T-helper 1 cell treated with Interleukin-12 subunit alpha and Interleukin-12 subunit beta and Interleukin-4 antibody, amounts not matched to agents 30 ng/mL and 1 ng/mL, for 36 hours (primary cell): ENCODE data around the gene ANKS1A. TPM values are rescaled to one million over a fixed set of nuclear protein-coding genes. Genes with fewer than 3 reads are reported as not detected.

Experiments
- intact Hi-C: fragments of 100-400 bp; cut with micrococcal nuclease; formaldehyde crosslinking; loops from one replicate; pipeline ENCODE4 v1.15.1; 2024
- total RNA-seq: library from RNA; stranded (reverse); gene quantifications from 2 replicates; pipeline ENCODE4 v1.2.3, GENCODE V29; 2022

ANKS1A gene
- total RNA-seq, 1 donor from 2014 or later, result 9.4 TPM

DNA sequence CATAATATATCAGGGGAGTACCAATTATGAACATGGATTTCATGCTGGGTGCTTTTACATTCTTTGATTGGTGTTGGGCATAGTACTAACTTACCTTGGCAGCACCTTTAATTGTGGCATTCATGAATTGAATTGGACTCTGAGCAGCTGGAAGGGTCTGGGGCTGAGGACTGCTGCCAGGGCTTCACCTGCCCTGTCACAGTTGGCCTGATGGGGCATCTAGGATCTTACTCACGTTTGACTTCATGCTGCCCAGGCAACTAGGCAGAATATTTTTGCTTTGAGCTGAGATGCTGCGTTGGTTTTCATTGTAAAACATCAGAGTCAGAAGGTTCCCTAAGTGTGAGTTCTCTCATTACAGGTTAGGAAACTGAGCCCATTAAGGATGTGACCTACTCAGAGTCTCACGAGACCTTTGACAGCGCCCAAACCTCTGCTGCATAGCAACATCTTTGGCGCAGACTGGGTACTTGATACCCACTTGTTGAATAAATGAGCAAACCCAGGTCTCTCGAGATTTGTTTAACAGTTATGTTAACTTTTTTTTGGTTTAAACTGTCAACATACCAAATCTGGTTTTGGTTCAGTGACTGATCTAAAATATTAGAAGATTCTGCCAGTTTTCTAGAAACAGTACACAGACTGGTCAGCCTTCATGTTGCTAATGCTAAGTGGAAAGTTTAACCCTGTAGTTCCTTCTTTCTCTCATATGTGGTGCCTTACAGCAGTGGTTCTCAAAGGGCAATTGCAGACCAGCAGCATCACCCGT is 147.2 kb downstream of the ANKS1A start:
- intact Hi-C loops, result no loop called here

DNA sequence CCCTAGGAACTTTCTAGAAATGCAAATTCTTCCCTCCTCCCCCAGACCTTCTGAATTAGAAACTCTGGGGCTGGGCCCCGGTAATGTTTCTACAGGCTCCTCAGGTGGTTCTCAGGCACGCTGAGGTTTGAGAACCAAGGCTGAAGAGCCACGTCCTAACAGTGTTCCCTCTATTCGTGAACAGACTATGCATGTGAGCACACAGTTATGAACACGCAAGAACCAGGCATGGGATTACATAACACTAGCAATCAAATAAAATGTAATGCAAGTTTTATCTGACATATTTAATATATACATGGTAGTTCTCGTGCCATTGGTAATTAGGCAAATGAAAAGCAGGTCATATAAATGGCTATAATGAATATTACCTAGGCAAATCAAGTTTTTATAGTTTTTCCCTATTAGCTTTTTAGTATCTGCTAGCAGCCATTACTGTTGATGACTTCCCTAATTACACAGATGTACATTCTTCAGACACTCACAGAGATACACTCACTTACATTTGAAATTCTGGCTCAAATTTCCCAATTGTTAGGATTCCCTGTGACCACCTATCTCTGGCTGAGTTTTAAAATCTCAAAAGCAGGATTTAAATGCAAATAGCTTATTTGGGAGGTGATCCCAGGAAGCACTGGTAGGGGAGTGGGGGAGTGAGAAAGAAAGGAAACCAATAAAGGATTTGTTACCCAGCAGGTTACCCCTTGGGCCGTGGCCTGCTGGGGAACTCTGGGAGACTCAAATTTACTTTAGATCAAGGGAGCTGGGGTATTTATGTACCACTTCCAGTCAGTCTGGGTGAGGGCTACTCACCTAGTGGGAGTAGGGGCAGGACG is 148.0 kb downstream of the ANKS1A start:
- intact Hi-C loops, result no loop called here

DNA sequence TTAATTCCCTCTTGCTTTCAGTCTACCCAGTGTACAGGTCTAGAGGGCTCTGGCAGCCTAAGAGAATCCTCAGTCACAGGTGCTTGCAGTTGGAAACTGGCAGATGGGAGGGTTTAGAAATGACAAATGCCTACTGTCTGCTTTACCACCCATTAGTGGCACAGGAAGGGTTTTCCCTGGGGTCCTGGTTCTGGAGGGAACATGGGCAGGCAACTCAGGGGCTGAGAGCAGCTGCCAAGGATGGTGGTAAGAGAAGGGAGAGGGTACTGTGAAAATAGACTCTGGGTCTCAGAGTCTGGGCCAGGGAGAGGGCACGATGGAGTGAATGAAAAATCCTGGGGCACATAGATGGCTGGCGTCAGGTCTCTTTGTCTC is 148.6 kb downstream of the ANKS1A start:
- intact Hi-C loops, result no loop called here

DNA sequence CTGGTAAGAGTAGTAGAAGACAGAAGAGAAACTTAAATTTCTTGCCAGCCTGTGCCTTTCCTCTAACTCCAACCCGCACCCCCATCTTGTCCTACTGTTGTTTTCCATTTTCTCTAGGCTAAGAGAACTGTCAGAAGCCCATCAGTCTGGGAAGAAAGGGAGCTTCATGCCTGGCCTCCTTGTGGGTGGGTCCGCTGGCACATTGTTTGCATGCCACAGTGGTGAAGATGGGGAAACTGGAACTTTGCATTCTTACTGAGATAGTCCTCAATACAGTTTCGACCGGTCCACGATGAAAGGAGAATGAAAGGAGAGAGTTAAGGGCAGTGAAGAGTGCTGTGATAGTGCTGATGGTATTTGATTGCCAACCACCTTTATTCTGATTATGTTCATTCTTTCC is 149.0 kb downstream of the ANKS1A start:
- intact Hi-C loops, result no loop called here

DNA sequence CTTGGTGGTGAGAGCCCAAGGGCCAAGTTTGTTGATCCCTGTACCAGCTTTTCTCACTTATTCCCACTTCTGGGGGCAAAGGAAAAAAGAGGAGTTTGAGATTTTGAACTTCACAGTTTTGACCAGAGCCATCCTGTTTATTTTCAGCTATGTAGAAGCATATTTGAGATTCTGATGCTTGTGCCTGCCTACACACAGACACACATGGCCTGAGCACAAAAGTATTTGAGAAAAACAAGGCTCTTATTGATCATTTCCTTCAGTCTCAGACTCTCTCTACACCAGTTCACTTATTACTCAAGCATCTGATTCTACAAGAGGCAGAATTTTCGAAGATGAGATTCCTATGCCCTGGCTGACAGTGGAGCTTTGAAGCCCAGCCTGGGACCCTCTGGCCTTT is 151.3 kb downstream of the ANKS1A start:
- intact Hi-C loops, result no loop called here

DNA sequence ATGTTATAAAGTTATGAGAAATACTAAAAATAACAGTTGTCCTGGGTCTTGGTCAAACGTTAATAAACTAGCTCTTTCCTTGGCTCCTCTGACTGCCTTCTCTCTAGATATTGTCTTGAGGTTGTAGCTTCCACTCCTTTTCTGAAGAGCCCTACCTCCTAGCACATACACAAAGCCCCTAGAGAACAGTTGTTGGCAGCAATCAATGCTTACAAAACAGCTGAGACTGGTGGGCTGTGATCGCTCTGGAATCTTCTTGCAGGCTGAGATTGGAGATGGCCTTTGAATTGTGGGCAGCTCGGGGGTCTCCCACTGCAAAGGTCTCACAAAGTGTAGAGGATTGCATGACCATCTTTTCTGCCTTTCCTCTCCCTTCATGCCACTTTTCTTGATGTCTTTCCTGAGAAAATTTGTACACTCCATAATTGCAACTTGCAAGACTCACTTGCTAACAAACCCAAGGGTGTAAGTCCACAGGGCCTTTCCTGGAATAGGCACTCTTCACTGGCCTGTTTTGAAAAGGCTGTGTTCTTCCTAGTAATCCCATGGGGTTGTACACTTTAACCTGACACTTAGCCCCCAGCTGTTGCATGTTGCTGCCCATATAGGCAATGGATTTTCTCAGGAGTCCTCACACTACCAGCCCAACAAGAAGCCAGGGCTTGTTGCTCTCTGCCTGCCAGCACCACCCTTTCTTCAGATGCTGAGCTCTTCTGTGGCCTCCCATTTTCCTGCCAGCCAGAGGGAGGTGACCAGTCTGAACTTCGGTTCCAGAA is 152.2 kb downstream of the ANKS1A start:
- intact Hi-C loops, result no loop called here

DNA sequence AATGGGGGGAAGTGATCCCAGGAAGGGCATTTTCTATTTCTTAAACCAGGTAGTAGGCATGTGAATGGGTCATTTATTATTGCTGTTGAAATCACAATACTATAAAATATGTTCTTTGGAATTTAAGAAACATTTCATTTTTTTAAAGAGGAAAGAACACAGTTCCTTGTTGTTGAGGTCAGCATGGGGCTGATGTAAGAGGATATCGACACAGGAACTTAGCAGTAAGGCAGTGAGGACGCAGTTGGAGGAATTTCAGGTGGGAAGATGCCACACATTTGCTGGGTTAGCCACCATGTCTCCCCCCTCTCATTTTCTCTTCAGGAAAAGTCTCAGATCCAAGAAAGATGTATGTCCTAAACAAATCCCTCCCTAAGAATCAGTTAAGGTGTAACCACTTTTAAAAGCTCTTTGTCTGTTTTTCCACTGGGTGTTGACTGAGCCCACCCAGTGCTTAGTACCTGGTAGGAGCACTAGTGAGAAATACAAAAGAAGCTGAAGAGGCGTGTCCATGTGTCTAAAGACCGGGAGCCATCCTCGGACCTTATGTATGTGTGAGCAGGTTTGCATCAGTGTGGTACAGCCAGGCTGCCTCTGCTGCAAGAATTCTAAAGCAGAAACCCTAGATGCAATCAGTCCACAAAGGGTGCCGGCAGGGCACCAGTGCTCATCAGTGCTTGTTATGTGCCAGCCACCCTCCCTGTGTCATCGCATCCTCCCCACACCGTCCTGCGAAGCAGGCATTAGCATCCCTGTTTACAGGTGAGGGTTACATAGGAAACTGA is 153.2 kb downstream of the ANKS1A start:
- intact Hi-C loops, result no loop called here

DNA sequence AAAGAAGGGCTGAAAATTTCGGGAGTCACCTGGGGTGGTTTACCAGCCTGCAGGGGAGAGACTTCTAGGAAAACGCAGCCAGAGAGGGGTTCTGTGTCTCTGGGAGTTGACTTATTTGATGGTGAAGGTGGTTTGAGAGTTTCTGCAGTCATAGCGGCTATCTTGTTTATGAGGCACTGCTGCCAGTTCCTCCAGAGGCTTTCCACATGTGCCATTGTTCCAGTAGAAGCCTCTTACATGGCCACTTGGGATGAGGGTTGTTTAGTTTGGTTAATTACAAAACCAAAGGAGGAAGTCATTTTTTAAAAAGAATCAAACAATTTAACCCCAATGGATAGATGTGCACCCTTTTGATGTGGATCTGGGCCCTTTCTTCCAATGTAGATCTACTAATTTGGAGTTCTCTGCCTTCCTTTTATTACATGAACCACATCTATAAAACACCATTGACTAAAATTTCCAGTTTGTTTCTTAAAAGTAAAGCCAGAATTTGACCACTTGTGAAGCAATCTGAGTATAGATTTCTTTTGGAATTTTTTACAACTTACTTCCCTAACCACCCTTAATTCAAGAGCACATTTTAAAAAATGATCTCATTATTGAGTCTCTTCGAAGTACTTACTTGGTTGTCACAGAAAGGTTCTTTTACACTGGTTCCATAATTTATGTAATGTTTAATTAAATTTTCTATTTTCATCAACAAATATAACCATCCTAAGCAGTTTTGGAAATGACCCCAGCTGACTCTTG is 154.5 kb downstream of the ANKS1A start:
- intact Hi-C loops, result no loop called here

DNA sequence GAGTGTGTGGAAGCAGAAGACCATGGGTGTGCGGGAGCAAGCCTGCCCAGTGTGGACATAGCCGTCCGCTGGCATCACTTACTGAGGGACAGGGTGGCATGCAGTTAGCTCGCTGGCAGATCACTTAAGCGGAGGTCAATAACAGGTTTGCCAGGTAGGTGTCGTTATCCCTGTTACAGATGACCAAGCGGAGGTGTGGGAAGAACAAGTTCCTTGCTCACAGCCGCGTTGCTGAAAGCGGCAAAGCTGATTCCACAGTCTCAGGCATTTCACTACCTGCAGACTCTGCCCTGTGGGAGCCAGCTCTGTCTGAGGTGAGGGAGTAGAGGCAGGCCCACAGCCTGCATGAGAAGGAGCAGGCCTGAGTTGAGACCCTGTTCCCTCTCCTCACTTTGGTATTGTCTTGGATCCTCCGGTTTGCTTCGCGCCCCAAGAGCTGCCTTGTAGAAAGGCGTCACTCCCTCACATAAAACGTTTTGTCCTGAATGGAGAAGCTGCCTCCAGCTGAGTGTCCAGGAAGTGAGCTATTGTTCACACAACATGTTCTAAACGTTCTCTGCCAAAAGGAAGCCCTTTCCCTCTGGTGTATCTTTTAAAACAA is 155.2 kb downstream of the ANKS1A start:
- intact Hi-C loops, result no loop called here

DNA sequence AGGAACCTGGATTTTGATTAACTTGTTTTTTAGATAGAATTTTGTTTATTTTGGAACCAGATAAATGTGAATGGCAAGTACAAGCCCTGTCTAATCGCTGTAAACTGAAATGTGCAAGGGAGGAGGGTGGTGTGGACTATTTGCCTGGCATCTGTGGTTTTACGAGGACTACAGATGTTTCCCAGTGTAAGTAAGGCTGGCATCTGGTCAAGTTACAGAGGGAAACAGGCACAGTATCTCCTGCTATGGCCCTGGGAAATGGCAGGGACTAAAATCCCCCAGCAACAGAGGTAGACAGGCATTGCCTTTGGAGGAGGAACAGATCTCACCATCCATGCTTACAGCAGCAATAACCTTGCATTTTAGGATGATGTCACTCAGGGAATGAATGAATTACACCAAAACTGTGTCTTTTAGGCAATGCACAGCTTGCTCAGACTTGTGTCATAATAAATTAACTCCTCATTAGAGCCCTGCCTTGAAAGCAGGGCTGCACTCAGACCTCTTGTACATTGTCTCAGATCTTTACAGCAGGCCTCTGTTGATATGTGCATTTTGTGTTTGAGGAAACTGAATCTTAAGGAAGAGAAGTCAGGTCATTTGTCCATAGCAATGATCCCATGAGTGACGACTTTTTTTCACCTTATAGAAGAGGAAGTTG is 155.8 kb downstream of the ANKS1A start:
- intact Hi-C loops, result loop anchor here (5.0 kb wide), 1 partner anchor 58 kb away; no protein-coding TSS in a partner anchor

DNA sequence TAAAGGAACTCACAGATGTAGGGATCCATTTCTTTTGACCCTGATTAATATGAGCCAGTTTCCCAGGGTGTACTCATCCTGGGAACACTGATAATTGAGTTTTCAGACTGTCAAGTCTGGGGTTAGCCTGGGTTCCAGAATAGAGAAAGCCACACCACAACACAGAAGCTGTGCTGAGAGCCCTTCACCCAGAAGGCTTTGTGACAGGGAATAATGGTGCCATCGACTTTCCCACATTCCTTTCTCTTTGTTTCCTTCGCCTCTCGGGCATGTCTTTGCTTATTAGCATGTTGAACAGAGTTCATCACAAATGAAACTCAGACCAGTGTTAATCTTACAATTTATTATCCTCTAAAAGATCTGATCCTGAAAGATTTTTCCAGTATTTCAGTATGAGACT is 157.0 kb downstream of the ANKS1A start:
- intact Hi-C loops, result loop anchor here (5.0 kb wide), 1 partner anchor 59 kb away; no protein-coding TSS in a partner anchor

DNA sequence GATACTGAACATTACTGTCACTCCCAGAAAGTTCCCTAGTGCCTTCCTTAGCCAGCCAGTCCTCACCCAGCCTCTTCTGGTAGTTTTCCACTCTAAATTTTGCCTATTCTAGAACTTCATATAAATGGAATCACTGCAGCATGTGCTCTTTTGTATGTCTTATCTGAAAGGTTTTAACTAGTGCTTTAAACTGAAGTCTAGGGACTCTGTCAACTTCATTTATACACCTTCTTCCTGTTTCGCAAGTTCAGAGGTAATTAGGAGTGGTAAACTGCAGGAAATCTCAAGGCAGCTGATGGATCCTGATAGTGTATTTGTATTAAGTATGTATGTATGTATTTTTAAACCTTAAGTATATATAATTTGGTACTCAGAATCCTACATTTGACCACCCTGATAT is 157.8 kb downstream of the ANKS1A start:
- intact Hi-C loops, result loop anchor here (5.0 kb wide), 1 partner anchor 60 kb away; no protein-coding TSS in a partner anchor

DNA sequence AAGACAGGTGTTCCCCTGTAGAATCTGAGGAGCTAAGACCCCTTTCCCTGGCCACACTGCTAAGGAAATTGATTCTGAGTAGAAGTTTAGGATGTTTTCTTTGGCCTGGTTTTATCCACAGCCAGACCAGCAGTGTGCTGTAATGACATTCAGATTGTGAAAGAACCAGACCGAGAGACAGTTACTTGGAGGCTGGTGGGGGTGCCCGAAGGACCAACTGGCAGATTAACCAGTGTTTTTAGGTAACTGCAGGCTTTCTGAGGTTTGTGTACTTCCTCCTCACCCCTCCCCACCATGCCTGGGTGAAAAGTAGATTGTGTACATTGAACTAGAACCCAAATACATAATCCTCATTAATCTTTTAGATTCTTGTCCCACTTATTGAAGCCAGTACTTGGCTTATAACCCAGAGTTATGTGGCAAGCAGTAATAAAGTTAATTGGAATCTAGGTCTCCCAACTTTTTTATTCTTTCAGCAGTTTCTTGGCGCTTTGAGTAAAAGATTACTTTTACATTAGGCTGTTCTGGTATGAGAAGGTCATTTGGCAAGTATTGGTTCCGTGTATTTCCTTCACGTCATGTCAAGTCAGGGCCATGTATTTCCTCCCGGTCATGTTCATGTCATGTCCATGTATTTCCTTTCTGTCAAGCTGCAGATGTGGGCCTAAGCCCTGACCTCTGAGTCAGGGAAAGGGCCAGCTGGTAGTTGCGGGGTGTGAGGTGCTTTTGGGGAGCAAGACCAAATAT is 158.4 kb downstream of the ANKS1A start:
- intact Hi-C loops, result loop anchor here (5.0 kb wide), 1 partner anchor 60 kb away; no protein-coding TSS in a partner anchor

DNA sequence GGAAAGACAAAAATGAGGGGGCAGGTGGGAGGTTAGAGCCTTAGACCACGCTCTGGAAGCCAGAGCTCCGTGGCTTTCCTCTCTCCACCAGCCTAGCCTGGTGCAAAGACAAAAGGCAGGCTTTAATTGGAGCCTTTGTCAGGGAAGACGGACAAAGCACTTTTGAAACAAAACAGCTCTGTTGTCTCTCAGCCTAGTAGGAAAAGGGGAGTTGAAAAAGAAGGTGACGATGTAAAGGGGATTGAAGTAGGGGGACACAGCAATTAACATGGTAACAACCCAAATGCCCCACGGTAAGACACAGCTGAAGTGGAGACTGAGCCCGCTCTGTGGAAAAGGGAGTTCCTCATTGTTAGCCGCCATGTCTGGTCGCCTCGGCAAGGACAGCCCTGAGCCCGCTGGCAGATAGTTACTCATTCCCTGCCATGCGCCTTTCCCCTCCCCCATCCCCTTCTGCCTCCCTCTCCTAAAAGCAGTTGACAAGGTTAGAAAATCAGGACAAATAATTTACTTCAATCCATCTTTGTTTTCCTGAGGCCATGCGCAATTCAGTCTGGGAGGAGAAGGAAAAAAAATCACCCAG is 159.1 kb downstream of the ANKS1A start:
- intact Hi-C loops, result loop anchor here (5.0 kb wide), 1 partner anchor 61 kb away; no protein-coding TSS in a partner anchor

DNA sequence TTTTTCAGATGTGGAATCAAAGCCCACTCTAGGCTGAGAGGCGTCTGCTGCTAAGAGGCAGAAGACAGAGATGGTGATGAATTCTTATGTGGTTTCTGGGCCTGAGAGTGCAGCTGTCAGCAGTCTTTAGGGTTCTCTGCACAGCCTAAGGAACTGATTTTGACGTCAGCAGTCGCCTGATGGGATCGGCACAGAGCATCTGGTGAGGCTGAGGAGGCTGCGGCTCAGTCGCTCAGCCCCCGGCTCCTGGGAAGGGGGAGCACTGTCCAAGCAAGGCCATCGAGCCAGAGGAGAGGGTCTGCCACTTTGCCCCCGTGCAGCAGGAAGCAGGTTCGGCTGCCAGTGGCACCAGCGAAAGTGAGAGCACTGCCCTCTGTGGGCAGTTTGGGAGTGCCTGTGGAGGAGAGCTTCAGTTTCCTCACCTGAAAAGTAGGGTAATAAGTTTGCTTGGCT is 159.6 kb downstream of the ANKS1A start:
- intact Hi-C loops, result loop anchor here (5.0 kb wide), 1 partner anchor 61 kb away; no protein-coding TSS in a partner anchor

DNA sequence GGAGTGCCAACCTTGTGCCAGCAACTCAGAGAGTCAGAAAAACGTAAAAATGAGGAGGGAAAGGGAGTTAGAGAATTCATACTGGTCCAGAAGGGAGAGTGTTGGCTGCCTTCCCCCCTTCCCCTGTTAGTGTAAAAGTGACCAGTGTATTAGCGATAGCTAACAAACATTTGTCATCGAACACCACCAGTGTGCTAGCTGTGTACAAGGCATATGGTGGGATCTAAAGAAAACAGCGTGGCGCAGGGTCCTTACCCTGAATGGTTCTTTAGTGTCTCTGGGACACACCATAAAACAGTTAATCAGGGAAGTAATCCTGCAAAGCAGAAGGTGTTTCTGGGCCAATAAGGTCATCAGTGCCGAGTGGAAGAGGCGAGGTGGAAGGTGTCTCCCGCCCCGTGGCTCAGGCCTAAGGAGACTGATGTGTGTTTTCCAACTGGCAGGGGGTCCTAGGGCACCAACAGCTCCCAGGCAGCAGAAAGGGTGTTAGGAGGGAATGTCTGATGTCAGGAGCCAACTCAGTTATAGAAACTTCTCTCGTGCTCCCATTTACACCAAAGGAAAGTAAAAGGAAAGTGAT is 160.2 kb downstream of the ANKS1A start:
- intact Hi-C loops, result loop anchor here (5.0 kb wide), 1 partner anchor 62 kb away; no protein-coding TSS in a partner anchor
